Neural progenitor cell (in vitro differentiated cells): Measurements from ENCODE around the gene QKI.

ENCODE experiments used
- EZH2 ChIP-seq: fragments of 200-600 bp; sonication (generic); IDR thresholded peaks from 2 replicates; pipeline ENCODE4 v1.6.1; 2017; ENCODE audit warnings: antibody characterized with exemption, mild to moderate bottlenecking, moderate library complexity
- EZH2phosphoT487 ChIP-seq: fragments of 200-600 bp; sonication (generic); IDR thresholded peaks from 2 replicates; pipeline ENCODE4 v1.6.1; 2017; ENCODE audit warnings: antibody characterized with exemption
- TF ChIP-seq, protein P1 (sequence below): fragments of 200-600 bp; sonication (generic); IDR thresholded peaks from 2 replicates; pipeline ENCODE4 v1.5.1; 2017; ENCODE audit warnings: antibody characterized with exemption, mild to moderate bottlenecking

DNA sequence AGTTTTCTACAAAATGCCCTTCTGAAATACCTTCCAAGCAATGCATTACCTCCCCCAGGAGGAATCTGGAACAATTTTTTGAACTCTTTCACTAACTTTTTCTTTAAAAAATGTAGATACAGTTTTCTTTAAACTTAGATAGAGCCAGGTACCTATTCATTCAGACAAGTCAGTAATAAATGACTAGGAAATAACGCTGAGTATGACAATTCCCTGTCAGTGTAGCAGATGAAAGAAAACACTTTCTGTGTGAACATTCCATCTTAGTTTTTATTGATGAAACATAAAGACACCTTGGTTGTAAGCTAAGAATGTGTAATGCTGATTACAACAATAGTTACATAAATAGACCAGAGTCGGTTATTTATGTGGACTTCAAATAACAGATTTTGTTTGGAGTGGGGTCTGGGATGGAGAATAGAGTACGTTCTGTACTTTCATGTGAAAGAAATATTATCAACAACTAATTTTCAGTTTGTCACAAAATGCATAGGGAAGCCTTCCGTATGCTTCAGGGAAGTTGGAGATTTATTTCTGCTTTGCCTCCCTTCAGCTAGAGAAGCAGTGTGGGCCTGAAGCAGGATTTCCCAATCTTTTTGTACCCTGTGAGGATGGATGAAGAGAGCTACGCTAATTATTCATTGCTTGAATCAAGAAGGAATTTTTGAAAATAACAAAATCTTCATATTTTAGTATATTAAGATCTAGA, 19.2 kb upstream of the QKI start:
- TF ChIP-seq, protein P1, sequence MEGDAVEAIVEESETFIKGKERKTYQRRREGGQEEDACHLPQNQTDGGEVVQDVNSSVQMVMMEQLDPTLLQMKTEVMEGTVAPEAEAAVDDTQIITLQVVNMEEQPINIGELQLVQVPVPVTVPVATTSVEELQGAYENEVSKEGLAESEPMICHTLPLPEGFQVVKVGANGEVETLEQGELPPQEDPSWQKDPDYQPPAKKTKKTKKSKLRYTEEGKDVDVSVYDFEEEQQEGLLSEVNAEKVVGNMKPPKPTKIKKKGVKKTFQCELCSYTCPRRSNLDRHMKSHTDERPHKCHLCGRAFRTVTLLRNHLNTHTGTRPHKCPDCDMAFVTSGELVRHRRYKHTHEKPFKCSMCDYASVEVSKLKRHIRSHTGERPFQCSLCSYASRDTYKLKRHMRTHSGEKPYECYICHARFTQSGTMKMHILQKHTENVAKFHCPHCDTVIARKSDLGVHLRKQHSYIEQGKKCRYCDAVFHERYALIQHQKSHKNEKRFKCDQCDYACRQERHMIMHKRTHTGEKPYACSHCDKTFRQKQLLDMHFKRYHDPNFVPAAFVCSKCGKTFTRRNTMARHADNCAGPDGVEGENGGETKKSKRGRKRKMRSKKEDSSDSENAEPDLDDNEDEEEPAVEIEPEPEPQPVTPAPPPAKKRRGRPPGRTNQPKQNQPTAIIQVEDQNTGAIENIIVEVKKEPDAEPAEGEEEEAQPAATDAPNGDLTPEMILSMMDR = no peak
- TF ChIP-seq EZH2 = no peak
- no peak for TF ChIP-seq EZH2phosphoT487
